ENCODE data around the gene ELOVL5.

- TF ChIP-seq EP300 (IDR thresholded peaks at IDR 0.05) (no peak), CTCF (IDR thresholded peaks at IDR 0.05) (no peak), POLR2A (IDR thresholded peaks at IDR 0.05) (no peak)
These were observed 39.5 kb downstream of the ELOVL5 start for GRCh38 chr6:53309059-53309900.
